OCI-LY7 (cell line): Measurements from ENCODE around the gene CTNNA1.

Experiments used
- EZH2phosphoT487 ChIP-seq: fragments of 200-600 bp; sonication (generic); IDR thresholded peaks from 2 replicates; pipeline ENCODE4 v1.6.1; 2018; ENCODE audit warnings: low read depth, borderline replicate concordance, mild to moderate bottlenecking, mixed run types, antibody characterized with exemption, low read length, moderate library complexity, mixed read lengths
- TF ChIP-seq, protein P1 (sequence below): fragments of 200-600 bp; sonication (generic); conservative IDR thresholded peaks from 2 replicates; pipeline ENCODE4 v1.5.1; 2014; ENCODE audit warnings: mild to moderate bottlenecking, antibody characterized with exemption, low read length, moderate library complexity, mixed read lengths

GRCh38 chr5:138755084-138755748 is 2.0 kb downstream of the CTNNA1 start:
- TF ChIP-seq, protein P1, sequence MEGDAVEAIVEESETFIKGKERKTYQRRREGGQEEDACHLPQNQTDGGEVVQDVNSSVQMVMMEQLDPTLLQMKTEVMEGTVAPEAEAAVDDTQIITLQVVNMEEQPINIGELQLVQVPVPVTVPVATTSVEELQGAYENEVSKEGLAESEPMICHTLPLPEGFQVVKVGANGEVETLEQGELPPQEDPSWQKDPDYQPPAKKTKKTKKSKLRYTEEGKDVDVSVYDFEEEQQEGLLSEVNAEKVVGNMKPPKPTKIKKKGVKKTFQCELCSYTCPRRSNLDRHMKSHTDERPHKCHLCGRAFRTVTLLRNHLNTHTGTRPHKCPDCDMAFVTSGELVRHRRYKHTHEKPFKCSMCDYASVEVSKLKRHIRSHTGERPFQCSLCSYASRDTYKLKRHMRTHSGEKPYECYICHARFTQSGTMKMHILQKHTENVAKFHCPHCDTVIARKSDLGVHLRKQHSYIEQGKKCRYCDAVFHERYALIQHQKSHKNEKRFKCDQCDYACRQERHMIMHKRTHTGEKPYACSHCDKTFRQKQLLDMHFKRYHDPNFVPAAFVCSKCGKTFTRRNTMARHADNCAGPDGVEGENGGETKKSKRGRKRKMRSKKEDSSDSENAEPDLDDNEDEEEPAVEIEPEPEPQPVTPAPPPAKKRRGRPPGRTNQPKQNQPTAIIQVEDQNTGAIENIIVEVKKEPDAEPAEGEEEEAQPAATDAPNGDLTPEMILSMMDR: no peak
- TF ChIP-seq EZH2phosphoT487: no peak
